AG04449 (cell line): ENCODE data around the gene ATP7A.

ENCODE experiments used
- CTCF ChIA-PET: fragments of 350-600 bp; formaldehyde crosslinking; extraction: SDS; loops from one replicate; lab custom pipeline; 2021; ENCODE audit warnings: antibody characterized with exemption; lab: Yijun Ruan, JAX
- POLR2A ChIA-PET: fragments of 400-600, 350-600 bp; formaldehyde crosslinking; extraction: SDS; loops from one replicate; lab custom pipeline; 2020; ENCODE audit warnings: antibody characterized with exemption, inconsistent platforms; lab: Yijun Ruan, JAX
- DNase-seq: peaks from one replicate; pipeline ENCODE4 v3.0.0-alpha.2; 2010; ENCODE audit warnings: low read depth, low spot score
- H3K4me3 ChIP-seq: 2 replicates; pipeline ENCODE4 v1.5.1; 2011; ENCODE audit warnings: low read depth, mild to moderate bottlenecking, control low read depth, low read length
- TF ChIP-seq, protein P1 (sequence below): IDR thresholded peaks from one replicate; pipeline ENCODE4 v1.5.1; 2011; ENCODE audit warnings: mild to moderate bottlenecking, moderate library complexity, low read length, control low read depth, inconsistent platforms; ENCODE audit not compliant: insufficient read depth; ENCODE audit errors: missing control alignments

Gene ATP7A

DNA sequence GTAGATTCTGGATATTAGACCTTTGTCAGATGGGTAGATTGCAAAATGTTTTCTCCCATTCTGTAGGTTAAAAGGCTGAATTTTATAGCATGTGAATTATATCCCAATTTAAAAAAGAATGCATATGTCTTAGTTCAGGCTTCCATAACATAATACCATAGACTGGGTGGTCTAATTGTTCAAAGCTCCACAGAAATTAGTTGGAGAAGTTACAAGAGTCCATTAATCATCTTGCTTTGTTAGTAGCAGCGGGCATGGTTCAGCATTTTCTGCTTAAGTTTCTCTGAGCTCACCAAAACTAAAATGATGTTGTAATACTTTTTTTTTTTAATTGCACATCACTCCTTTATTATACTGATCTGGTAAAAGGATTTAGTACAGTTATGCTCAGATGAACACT is 57.1 kb downstream of the ATP7A start:
- H3K4me3 ChIP-seq: no peak overlapping the region
- TF ChIP-seq, protein P1, sequence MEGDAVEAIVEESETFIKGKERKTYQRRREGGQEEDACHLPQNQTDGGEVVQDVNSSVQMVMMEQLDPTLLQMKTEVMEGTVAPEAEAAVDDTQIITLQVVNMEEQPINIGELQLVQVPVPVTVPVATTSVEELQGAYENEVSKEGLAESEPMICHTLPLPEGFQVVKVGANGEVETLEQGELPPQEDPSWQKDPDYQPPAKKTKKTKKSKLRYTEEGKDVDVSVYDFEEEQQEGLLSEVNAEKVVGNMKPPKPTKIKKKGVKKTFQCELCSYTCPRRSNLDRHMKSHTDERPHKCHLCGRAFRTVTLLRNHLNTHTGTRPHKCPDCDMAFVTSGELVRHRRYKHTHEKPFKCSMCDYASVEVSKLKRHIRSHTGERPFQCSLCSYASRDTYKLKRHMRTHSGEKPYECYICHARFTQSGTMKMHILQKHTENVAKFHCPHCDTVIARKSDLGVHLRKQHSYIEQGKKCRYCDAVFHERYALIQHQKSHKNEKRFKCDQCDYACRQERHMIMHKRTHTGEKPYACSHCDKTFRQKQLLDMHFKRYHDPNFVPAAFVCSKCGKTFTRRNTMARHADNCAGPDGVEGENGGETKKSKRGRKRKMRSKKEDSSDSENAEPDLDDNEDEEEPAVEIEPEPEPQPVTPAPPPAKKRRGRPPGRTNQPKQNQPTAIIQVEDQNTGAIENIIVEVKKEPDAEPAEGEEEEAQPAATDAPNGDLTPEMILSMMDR: no peak
- ChIA-PET CTCF (no interaction called here), POLR2A (no interaction called here)
- no peak for DNase-seq

DNA sequence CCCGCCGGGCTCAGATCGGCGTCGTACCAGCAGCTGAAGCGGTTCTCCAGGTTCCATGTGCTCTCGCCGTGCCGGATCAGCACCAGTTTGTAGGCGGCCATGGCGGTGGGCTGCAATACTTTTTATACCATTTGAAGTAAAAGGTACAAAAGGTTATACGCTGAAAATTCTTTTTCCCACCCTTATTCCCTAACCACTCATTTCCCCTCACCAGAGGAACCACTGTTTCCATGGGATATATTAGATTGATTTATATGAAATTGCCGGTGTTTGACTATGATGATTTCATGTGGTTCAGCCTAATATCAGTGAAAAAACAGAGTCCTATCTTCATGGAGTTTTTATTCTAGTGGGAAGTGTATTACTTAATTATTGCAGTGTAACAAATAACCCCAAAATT is 59.0 kb downstream of the ATP7A start, which contains the start of gene PGAM4:
TSS of gene PGAM4 (minus strand) at position 101 of the 400 bp plus-strand sequence. CDS start at position 101, 0 bp downstream.
- TF ChIP-seq, protein P1: no peak
- POLR2A ChIA-PET: interaction anchor here (0.6 kb wide), 1 partner anchor 43 kb away, joined by 3 read pairs; no protein-coding TSS in a partner anchor
- no peak within 1 kb of the TSS for H3K4me3 ChIP-seq
- no peak for DNase-seq
- CTCF ChIA-PET: no interaction called here

DNA sequence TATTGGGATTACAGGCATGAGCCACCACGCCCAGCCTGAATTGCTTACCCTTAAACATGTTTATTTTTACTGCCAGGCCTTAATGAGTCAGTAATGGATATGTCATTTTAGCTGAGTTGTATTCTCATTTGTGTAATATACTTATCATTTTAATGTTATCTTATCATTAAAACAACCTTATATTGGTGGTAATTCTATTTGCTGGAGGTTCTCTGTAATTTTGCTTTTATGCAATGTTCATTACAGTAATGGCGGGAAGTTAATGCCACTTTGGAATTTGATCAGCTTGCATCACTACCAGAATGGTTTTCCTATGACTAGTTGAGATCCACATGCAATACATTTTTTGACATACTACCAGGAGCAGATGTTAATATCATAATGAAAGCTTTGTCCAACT is 65.3 kb downstream of the ATP7A start:
- POLR2A ChIA-PET: no interaction called here
- TF ChIP-seq, protein P1: no peak
- no peak for DNase-seq
- H3K4me3 ChIP-seq: no peak overlapping the region
- CTCF ChIA-PET: no interaction called here

DNA sequence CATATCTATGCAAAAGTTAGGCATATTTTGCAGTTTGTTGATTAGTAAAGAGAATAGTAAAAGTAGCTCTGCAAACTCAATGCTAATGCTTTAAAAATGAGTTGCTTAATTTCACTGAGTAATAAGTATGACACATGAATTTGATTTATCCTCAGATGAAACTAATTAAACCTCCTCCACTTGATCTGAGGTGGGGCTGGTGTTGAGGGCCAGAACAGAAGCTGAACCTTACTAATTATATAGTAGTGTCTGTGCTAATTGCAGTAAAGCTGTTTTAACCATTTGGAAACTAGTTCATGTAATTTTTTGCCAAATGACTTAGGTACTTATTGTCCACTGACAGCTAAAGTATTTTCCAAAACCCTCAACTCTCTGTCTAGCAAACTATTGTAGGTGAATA is 66.6 kb downstream of the ATP7A start:
- TF ChIP-seq, protein P1: no peak
- H3K4me3 ChIP-seq: no peak overlapping the region
- ChIA-PET CTCF (no interaction called here), POLR2A (no interaction called here)
- DNase-seq: no peak

DNA sequence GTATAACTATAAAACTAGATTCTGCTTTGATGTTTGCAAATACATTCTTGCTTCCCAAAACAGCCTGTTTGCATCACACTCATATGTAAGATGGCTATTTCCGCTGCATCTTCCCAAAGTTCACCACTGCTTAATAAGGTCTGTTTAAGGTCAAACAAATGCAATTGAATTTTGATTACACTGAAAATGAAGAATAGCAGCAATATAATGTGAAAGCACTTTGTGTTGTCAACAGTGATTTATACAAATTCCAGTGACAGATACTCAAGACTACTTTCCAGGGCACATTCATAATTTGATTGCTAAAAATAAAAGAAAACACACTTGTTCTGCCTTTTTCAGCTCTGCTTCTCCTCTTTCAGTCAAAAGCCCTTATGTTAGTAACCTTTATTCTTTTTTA is 67.0 kb downstream of the ATP7A start:
- DNase-seq: no peak
- CTCF ChIA-PET: no interaction called here
- POLR2A ChIA-PET: no interaction called here
- TF ChIP-seq, protein P1: no peak
- no peak overlapping the region for H3K4me3 ChIP-seq

DNA sequence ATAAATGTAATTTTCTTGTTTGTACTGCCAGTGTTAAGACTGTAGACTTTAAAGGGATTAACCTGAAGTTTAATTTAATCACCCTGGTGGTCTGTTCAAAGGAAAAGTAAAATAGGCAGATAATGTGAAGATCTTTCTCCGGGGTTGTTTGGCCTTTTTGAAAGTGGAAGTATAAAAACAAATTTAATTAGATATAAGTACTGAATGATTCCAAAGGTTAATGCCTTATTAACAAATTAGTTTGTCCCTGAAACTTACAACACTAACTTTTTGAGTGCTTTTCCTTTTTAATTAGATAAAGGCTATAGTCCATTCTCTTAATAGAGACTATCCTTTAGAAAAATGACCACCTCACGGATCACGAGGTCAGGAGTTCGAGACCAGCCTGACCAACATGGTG is 69.4 kb downstream of the ATP7A start:
- TF ChIP-seq, protein P1: no peak
- ChIA-PET POLR2A (no interaction called here), CTCF (no interaction called here)
- DNase-seq: no peak
- no peak overlapping the region for H3K4me3 ChIP-seq
